Suprapubic skin (tissue), 3 donors: ENCODE measurements around the gene HIP1.
"Not testable (repeated sequence)": the region's sequence is repeated elsewhere in the genome, so short reads cannot be mapped to it uniquely, and the experiment has no call there.

ENCODE experiments used
- POLR2A ChIP-seq, 2 donors: fragments of 450-650 bp; IDR thresholded peaks; one replicate each; pipeline ENCODE4 v1.6.1; 2017; ENCODE audit warnings: antibody characterized with exemption in 2 of 2, mild to moderate bottlenecking in 2 of 2, moderate library complexity in 2 of 2
- TF ChIP-seq, protein P1 (sequence below), 2 donors: fragments of 200-600 bp in 1 of 2; fragments of 450-650 bp in 1 of 2; sonication (generic) in 1 of 2; IDR thresholded peaks; one replicate each; pipeline ENCODE4 v1.5.1; 2016 to 2019; ENCODE audit warnings: antibody characterized with exemption in 2 of 2, mild to moderate bottlenecking in 1 of 2, moderate library complexity in 1 of 2

- TF ChIP-seq, protein P1, sequence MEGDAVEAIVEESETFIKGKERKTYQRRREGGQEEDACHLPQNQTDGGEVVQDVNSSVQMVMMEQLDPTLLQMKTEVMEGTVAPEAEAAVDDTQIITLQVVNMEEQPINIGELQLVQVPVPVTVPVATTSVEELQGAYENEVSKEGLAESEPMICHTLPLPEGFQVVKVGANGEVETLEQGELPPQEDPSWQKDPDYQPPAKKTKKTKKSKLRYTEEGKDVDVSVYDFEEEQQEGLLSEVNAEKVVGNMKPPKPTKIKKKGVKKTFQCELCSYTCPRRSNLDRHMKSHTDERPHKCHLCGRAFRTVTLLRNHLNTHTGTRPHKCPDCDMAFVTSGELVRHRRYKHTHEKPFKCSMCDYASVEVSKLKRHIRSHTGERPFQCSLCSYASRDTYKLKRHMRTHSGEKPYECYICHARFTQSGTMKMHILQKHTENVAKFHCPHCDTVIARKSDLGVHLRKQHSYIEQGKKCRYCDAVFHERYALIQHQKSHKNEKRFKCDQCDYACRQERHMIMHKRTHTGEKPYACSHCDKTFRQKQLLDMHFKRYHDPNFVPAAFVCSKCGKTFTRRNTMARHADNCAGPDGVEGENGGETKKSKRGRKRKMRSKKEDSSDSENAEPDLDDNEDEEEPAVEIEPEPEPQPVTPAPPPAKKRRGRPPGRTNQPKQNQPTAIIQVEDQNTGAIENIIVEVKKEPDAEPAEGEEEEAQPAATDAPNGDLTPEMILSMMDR (IDR thresholded peaks at IDR 0.05): not testable (repeated sequence)
- TF ChIP-seq POLR2A (IDR thresholded peaks at IDR 0.05): not testable (repeated sequence)
These were observed 40.8 kb upstream of the HIP1 start for GRCh38 chr7:75779516-75779915.
